Measurements from ENCODE around the gene DHRS7B.
"Not testable (repeated sequence)": the region's sequence is repeated elsewhere in the genome, so short reads cannot be mapped to it uniquely, and the experiment has no call there.

The DHRS7B gene

GRCh38 chr17:21106316-21106715 is 20.4 kb upstream of the DHRS7B start:
- no peak overlapping the region for H3K4me3 ChIP-seq (ENCODE audit: severe bottlenecking)
- TF ChIP-seq, protein P1, sequence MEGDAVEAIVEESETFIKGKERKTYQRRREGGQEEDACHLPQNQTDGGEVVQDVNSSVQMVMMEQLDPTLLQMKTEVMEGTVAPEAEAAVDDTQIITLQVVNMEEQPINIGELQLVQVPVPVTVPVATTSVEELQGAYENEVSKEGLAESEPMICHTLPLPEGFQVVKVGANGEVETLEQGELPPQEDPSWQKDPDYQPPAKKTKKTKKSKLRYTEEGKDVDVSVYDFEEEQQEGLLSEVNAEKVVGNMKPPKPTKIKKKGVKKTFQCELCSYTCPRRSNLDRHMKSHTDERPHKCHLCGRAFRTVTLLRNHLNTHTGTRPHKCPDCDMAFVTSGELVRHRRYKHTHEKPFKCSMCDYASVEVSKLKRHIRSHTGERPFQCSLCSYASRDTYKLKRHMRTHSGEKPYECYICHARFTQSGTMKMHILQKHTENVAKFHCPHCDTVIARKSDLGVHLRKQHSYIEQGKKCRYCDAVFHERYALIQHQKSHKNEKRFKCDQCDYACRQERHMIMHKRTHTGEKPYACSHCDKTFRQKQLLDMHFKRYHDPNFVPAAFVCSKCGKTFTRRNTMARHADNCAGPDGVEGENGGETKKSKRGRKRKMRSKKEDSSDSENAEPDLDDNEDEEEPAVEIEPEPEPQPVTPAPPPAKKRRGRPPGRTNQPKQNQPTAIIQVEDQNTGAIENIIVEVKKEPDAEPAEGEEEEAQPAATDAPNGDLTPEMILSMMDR (IDR thresholded peaks at IDR 0.05; ENCODE audit: poor library complexity, severe bottlenecking) = no peak
- no peaks in the 10 kb centered on the region for H3K9me3 ChIP-seq (ENCODE audit: severe bottlenecking)

DNA sequence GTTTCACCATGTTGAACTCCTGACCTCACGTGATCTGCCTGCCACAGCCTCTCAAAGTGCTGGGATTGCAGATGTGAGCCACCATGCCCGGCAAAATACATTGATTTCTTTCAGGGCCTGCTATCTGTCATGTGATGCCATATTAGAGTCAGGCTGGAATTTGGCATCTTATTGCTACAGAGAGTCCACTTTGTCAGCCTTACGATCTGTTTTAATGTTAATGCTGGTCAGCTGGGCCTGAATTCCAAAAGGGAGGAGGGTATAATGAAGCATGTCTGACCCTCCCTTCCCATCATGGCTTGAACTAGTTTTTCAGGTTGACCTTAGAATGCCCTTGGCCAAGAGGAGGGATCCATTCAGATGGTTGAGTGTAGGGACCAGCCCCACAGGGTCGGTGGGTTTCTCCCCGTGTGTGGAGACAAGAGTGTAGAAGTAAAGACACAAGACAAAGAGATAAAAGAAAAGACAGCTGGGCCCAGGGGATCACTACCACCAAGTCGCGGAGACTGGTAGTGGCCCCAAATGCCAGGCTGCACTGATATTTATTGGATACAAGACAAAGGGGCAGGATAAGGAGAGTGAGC is 19.6 kb upstream of the DHRS7B start:
- H3K27ac ChIP-seq (ENCODE audit: poor library complexity, severe bottlenecking) = not testable (repeated sequence)

More at GRCh38 chr17:21106316-21106715, 20.4 kb upstream of the DHRS7B start:
- no peaks in the 10 kb centered on the region for H3K27me3 ChIP-seq (ENCODE audit: insufficient read depth, poor library complexity, severe bottlenecking)
- H3K4me1 ChIP-seq (ENCODE audit: insufficient read depth, poor library complexity, severe bottlenecking) = no peaks in the 10 kb centered on the region
- no peak for ATAC-seq (ENCODE audit: low read depth)
- no peak for DNase-seq (ENCODE audit: low spot score)
- H3K36me3 ChIP-seq (ENCODE audit: low read depth) = no peaks in the 10 kb centered on the region
- no peak overlapping the region for H3K27ac ChIP-seq (ENCODE audit: poor library complexity, severe bottlenecking)

GRCh38 chr17:21108651-21109050 is 18.1 kb upstream of the DHRS7B start:
- ATAC-seq (ENCODE audit: low read depth) = no peak
- TF ChIP-seq, protein P1 (IDR thresholded peaks at IDR 0.05; ENCODE audit: poor library complexity, severe bottlenecking) = no peak

More for the DNA sequence above, 19.6 kb upstream of the DHRS7B start:
- not testable (repeated sequence) for H3K4me3 ChIP-seq (ENCODE audit: severe bottlenecking); H3K4me1 ChIP-seq (ENCODE audit: insufficient read depth, poor library complexity, severe bottlenecking); H3K36me3 ChIP-seq (ENCODE audit: low read depth); H3K27me3 ChIP-seq (ENCODE audit: insufficient read depth, poor library complexity, severe bottlenecking); ATAC-seq (ENCODE audit: low read depth); DNase-seq (ENCODE audit: low spot score); H3K9me3 ChIP-seq (ENCODE audit: severe bottlenecking)

GRCh38 chr17:21113049-21113690 is 13.6 kb upstream of the DHRS7B start:
- H3K27ac ChIP-seq (ENCODE audit: poor library complexity, severe bottlenecking) = no peak overlapping the region
- TF ChIP-seq, protein P1 (IDR thresholded peaks at IDR 0.05; ENCODE audit: poor library complexity, severe bottlenecking) = no peak
- no peaks in the 10 kb centered on the region for H3K4me1 ChIP-seq (ENCODE audit: insufficient read depth, poor library complexity, severe bottlenecking)
- DNase-seq (ENCODE audit: low spot score) (no peak), ATAC-seq (ENCODE audit: low read depth) (no peak)
- H3K27me3 ChIP-seq (ENCODE audit: insufficient read depth, poor library complexity, severe bottlenecking) = no peaks in the 10 kb centered on the region
- H3K36me3 ChIP-seq (ENCODE audit: low read depth) = no peaks in the 10 kb centered on the region
- H3K9me3 ChIP-seq (ENCODE audit: severe bottlenecking) = no peaks in the 10 kb centered on the region
- H3K4me3 ChIP-seq (ENCODE audit: severe bottlenecking) = no peak overlapping the region

More at GRCh38 chr17:21108651-21109050, 18.1 kb upstream of the DHRS7B start:
- DNase-seq (ENCODE audit: low spot score) = no peak
- Histone ChIP-seq H3K27ac (ENCODE audit: poor library complexity, severe bottlenecking) (no peak overlapping the region), H3K36me3 (ENCODE audit: low read depth) (no peaks in the 10 kb centered on the region), H3K4me3 (ENCODE audit: severe bottlenecking) (no peak overlapping the region), H3K9me3 (ENCODE audit: severe bottlenecking) (no peaks in the 10 kb centered on the region), H3K4me1 (ENCODE audit: insufficient read depth, poor library complexity, severe bottlenecking) (no peaks in the 10 kb centered on the region), H3K27me3 (ENCODE audit: insufficient read depth, poor library complexity, severe bottlenecking) (no peaks in the 10 kb centered on the region)

DNA sequence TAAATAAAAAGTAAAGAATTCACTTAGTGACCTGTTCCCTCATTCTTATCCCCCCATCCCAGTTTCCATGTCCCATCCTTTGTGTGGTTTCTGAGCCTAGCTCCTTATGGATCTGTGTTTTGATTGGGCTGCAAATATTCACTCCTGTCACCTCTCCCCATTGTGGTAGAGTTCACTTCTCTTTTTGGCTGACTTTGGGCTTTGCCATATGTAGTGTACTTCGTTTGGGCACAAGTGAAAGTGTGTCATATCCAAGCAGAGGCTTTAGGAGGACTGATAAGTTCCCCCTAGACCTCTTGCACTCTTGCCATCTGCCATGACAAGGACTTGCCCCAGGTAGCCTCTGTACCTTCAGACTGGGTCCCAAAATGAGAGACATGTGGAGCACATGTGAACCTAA is 13.0 kb upstream of the DHRS7B start:
- no peak for ATAC-seq (ENCODE audit: low read depth)
- H3K36me3 ChIP-seq (ENCODE audit: low read depth) = no peaks in the 10 kb centered on the region
- no peaks in the 10 kb centered on the region for H3K9me3 ChIP-seq (ENCODE audit: severe bottlenecking)
- H3K27me3 ChIP-seq (ENCODE audit: insufficient read depth, poor library complexity, severe bottlenecking) = no peaks in the 10 kb centered on the region
- no peaks in the 10 kb centered on the region for H3K4me1 ChIP-seq (ENCODE audit: insufficient read depth, poor library complexity, severe bottlenecking)
- TF ChIP-seq, protein P1 (IDR thresholded peaks at IDR 0.05; ENCODE audit: poor library complexity, severe bottlenecking) = no peak
- H3K4me3 ChIP-seq (ENCODE audit: severe bottlenecking) = no peak overlapping the region
- H3K27ac ChIP-seq (ENCODE audit: poor library complexity, severe bottlenecking) = no peak overlapping the region
- no peak for DNase-seq (ENCODE audit: low spot score)

- not testable (repeated sequence) for H3K4me1 ChIP-seq (ENCODE audit: insufficient read depth, poor library complexity, severe bottlenecking); DNase-seq (ENCODE audit: low spot score); H3K27ac ChIP-seq (ENCODE audit: poor library complexity, severe bottlenecking); H3K4me3 ChIP-seq (ENCODE audit: severe bottlenecking); H3K9me3 ChIP-seq (ENCODE audit: severe bottlenecking); H3K27me3 ChIP-seq (ENCODE audit: insufficient read depth, poor library complexity, severe bottlenecking); H3K36me3 ChIP-seq (ENCODE audit: low read depth); ATAC-seq (ENCODE audit: low read depth)
These were observed 12.0 kb upstream of the DHRS7B start for GRCh38 chr17:21114791-21115190.

Measured in RWPE2 (cell line).